Neural cell (in vitro differentiated cells): ENCODE measurements around the gene THRA.

Experiments
- CTCF ChIP-seq: fragments of 450-650 bp; IDR thresholded peaks from 2 replicates; pipeline ENCODE4 v1.5.1; 2014; ENCODE audit warnings: antibody characterized with exemption, mild to moderate bottlenecking, moderate library complexity; ENCODE audit not compliant: poor library complexity, severe bottlenecking
- POLR2AphosphoS5 ChIP-seq: IDR thresholded peaks from 2 replicates; pipeline ENCODE4 v1.6.1; 2012
- REST ChIP-seq: IDR thresholded peaks from 2 replicates; pipeline ENCODE4 v1.6.1; 2012; ENCODE audit warnings: borderline replicate concordance

- TF ChIP-seq REST, result no peak
- no peak for TF ChIP-seq CTCF
- TF ChIP-seq POLR2AphosphoS5, result no peak
Observed at GRCh38 chr17:40098846-40099618, 36.3 kb downstream of the THRA start.
